Esophagus squamous epithelium (tissue), 5 donors: ENCODE data around the gene FAM13B. TPM values are rescaled to one million over a fixed set of nuclear protein-coding genes. Genes with fewer than 3 reads are reported as not detected.
A peak's percentile ranks its signal among the peaks of the same experiment; 100 is the strongest.

ENCODE experiments used
- DNase-seq: peaks from one replicate; lab custom pipeline; 2025; lab: John Stamatoyannopoulos, UW
- H3K27ac ChIP-seq, 4 donors: fragments of 200-600 bp; sonication (generic); one replicate each; pipeline ENCODE4 v1.5.1; 2016 to 2019; ENCODE audit warnings: mild to moderate bottlenecking in 1 of 4
- H3K27me3 ChIP-seq, 4 donors: fragments of 200-600 bp; sonication (generic); 1 replicate in 3 of 4; 2 replicates in 1 of 4; pipeline versions ENCODE4 v1.5.1 to v1.6.0; 2017 to 2021; ENCODE audit warnings: antibody characterized with exemption in 1 of 4
- H3K36me3 ChIP-seq, 3 donors: fragments of 200-600 bp; sonication (generic); one replicate each; pipeline ENCODE4 v1.5.1; 2016 to 2019
- H3K4me1 ChIP-seq, 3 donors: fragments of 200-600 bp; sonication (generic); one replicate each; pipeline ENCODE4 v1.5.1; 2017 to 2019
- H3K4me3 ChIP-seq, 4 donors: fragments of 200-600 bp; sonication (generic); 1 replicate in 3 of 4; 2 replicates in 1 of 4; pipeline ENCODE4 v1.5.1; 2016 to 2019; ENCODE audit warnings: mild to moderate bottlenecking in 2 of 4, moderate library complexity in 1 of 4
- H3K9me3 ChIP-seq, 3 donors: fragments of 200-600 bp; sonication (generic); one replicate each; pipeline ENCODE4 v1.5.1; 2016 to 2019
- CTCF ChIP-seq, 6 experiments: fragments of 450-650 bp in 4 of 6; fragments of 200-600 bp in 2 of 6; sonication (generic) in 2 of 6; IDR thresholded peaks; one replicate each; pipeline ENCODE4 v1.5.1; 2016 to 2019; ENCODE audit warnings: antibody characterized with exemption in 6 of 6, mild to moderate bottlenecking in 4 of 6, moderate library complexity in 4 of 6
- POLR2A ChIP-seq, 4 donors: fragments of 450-650 bp; IDR thresholded peaks; one replicate each; pipeline ENCODE4 v1.6.1; 2017; ENCODE audit warnings: antibody characterized with exemption in 4 of 4, mild to moderate bottlenecking in 4 of 4, moderate library complexity in 3 of 4
- WGBS, 2 donors: methylation state at CpG; one replicate each; pipeline ENCODE4 v1.1.5; 2018; 5-methylcytosine and 5-hydroxymethylcytosine counted together
- intact Hi-C: fragments of 100-400 bp; cut with DNase I; formaldehyde crosslinking; loops from one replicate; pipeline ENCODE4 v1.15.0; 2022
- total RNA-seq, 4 donors: library from RNA; depleted of rRNA; stranded (reverse); fragments of >200 nt; gene quantifications; one replicate each; pipeline ENCODE4 v1.1.0, GENCODE V29; 2016
- donor health status: DM: yes; HTN: yes; CAD: no.

FAM13B gene
- total RNA-seq, 4 donors from 2014 or later: 12.2 to 46.0 (median 13.9) TPM

DNA sequence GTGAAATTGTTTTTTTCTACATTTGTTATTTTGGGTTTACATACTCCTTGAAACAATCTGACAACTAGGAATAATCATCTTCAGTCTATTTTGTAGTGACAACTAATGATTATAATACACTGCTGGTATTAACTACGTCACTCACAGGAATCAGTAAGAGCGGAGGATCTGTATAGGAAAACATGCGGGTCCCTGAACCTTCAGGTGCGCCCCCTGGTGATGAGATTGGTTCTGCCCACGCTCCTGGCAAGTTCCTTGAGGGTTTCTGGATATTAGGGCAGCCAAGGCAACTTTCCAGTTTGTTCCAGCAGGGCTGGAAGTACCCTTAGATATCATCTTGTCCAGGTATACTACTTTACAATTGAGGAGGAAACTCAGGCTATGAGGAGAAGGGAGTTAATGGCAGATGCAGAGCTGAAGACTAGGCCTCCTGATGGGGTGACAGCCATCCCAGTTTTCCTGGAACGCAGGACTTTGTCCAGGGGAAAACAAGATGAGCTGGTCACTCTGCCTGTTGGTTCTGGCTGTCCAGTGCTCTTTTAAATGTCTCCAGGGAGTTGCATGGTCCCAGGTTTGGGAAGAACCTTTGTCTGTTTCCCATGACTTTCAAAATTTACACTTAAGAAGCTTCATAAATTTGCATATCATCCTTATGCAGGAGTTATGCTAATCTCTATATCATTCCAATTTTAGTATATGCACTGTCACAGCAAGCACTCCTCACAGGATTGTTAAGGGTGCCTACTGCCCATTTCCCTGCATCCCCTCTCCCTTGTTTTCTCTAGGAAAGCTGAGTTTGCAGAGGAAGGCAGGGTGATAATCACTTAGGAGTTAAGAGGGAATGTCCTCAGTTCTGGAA lies 36.1 kb upstream of the FAM13B start:
- H3K4me1 ChIP-seq: no peaks in the 10 kb centered on the region
- intact Hi-C loops: no loop called here
- WGBS, 2 donors: 16 to 20% methylated on average over 5 to 6 of the region's 6 CpGs
- H3K4me3 ChIP-seq: no peak overlapping the region
- H3K36me3 ChIP-seq: no peaks in the 10 kb centered on the region
- TF ChIP-seq POLR2A (IDR thresholded peaks at IDR 0.05) (no peak), CTCF (IDR thresholded peaks at IDR 0.05) (peak; percentile 66 to 81 (median 74))
- no peaks in the 10 kb centered on the region for H3K27me3 ChIP-seq
- DNase-seq: no peak
- no peak overlapping the region for H3K27ac ChIP-seq
- no peaks in the 10 kb centered on the region for H3K9me3 ChIP-seq

DNA sequence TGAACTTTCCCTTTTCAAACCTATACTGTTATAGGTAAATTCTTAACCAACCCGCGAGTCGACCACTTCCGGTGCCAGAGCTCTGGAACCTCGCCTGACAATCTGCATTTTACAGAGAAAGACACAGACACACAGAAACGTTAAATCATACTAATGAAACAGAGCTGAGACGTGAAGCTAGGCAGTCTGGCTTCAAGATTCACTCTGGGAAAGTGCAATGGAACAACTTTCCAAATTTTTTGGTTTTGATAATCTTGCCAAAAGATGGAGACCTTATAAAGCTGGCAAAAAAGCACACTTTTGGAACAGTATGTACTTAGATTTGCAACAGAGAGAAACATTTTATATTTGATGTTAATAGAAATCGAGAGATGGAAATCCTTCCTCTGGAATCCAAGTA lies 35.1 kb upstream of the FAM13B start:
- no peaks in the 10 kb centered on the region for H3K27me3 ChIP-seq
- H3K36me3 ChIP-seq: no peaks in the 10 kb centered on the region
- H3K4me1 ChIP-seq: no peaks in the 10 kb centered on the region
- no peak overlapping the region for H3K4me3 ChIP-seq
- no peak overlapping the region for H3K27ac ChIP-seq
- no peak for DNase-seq
- intact Hi-C loops: no loop called here
- 86% methylated on average over 8 of the region's 8 CpGs for WGBS, 2 donors
- no peak for TF ChIP-seq POLR2A (IDR thresholded peaks at IDR 0.05)
- TF ChIP-seq CTCF (IDR thresholded peaks at IDR 0.05): no peak
- H3K9me3 ChIP-seq: no peaks in the 10 kb centered on the region

GRCh38 chr5:138065102-138065501 lies 32.2 kb upstream of the FAM13B start:
- no peaks in the 10 kb centered on the region for H3K4me1 ChIP-seq
- intact Hi-C loops: no loop called here
- no peaks in the 10 kb centered on the region for H3K9me3 ChIP-seq
- H3K36me3 ChIP-seq: no peaks in the 10 kb centered on the region
- WGBS, 2 donors: 84 to 85% methylated on average over 5 of the region's 5 CpGs
- H3K27ac ChIP-seq: no peak overlapping the region
- H3K27me3 ChIP-seq: no peaks in the 10 kb centered on the region
- no peak for TF ChIP-seq CTCF (IDR thresholded peaks at IDR 0.05)
- TF ChIP-seq POLR2A (IDR thresholded peaks at IDR 0.05): no peak
- DNase-seq: no peak
- no peak overlapping the region for H3K4me3 ChIP-seq

DNA sequence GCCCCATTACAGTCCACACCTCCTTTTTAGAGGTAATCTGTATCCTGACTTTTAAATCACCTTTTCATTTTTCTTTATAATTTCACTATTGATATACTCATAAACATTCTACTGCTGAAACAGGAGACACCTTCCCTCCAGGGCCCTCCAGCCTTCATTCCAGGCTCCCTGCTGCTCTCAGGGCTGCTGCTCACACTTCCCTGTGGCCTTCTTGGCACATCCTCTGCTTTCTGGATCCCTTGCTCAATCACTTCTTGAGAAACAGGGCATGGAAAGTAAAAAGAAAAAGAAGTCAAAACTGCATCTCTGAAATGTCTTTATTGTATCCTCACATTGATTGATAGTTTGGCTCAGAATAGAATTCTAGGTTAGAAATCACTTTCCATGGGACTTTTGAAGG lies 31.6 kb upstream of the FAM13B start:
- Histone ChIP-seq H3K4me3 (no peak overlapping the region), H3K4me1 (no peaks in the 10 kb centered on the region), H3K27me3 (no peaks in the 10 kb centered on the region), H3K27ac (no peak overlapping the region), H3K9me3 (no peaks in the 10 kb centered on the region), H3K36me3 (no peaks in the 10 kb centered on the region)
- TF ChIP-seq POLR2A (IDR thresholded peaks at IDR 0.05) (no peak), CTCF (IDR thresholded peaks at IDR 0.05) (no peak)
- intact Hi-C loops: no loop called here
- no peak for DNase-seq

DNA sequence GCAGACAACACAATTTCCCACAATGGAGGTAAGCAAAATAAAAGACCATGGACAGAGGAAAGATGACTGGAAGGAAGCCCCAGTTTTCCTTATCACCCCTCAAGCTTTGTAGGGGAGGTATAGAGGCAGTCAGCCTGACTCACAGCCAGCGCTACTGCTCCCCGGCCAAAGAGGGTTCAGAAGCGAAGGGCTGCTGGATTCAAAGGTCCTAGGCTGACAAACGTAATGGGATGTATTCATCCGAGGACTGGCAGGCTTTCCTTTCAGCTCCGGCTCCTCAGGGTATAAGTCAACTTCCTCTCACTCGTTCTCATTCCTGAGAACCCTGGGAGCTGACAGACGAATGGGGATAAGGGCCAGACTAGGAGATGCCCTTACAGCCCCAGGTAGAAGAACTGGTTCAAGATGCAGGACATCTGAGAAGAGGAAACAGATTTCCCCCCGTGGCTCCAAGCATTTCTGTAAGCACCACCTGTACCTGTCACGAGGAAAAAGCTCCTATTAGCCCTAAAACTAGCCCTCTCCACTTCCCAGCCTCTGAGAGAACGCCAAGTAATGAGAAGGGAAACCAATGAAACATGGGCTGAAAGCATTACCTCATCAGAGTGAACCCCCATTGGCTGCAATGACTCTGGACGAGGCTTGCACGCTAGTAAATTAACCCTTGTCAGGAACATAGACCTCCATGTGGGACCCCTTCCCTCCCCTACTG lies 22.1 kb upstream of the FAM13B start:
- TF ChIP-seq CTCF (IDR thresholded peaks at IDR 0.05) (no peak), POLR2A (IDR thresholded peaks at IDR 0.05) (no peak)
- peaks cover 0 to 16% (median 0%) of the 10 kb centered on the region in 4 donors for H3K27me3 ChIP-seq
- H3K4me3 ChIP-seq: no peak overlapping the region
- no peaks in the 10 kb centered on the region for H3K36me3 ChIP-seq
- no peaks in the 10 kb centered on the region for H3K9me3 ChIP-seq
- H3K27ac ChIP-seq: no peak overlapping the region
- 42 to 43% methylated on average over 12 to 13 of the region's 13 CpGs for WGBS, 2 donors
- no peaks in the 10 kb centered on the region for H3K4me1 ChIP-seq
- no peak for DNase-seq
- intact Hi-C loops: no loop called here
